OCI-LY1 (cell line): ENCODE data around the gene IVNS1ABP.

Experiments
- CTCF ChIP-seq: fragments of 200-600 bp; sonication (generic), shearing (Covaris generic); IDR thresholded peaks from 2 replicates; pipeline ENCODE4 v1.5.1; 2017; ENCODE audit warnings: mild to moderate bottlenecking, antibody characterized with exemption, low read length, moderate library complexity, mixed read lengths
- EZH2 ChIP-seq: fragments of 200-600 bp; sonication (generic), shearing (Covaris generic); IDR thresholded peaks from 2 replicates; pipeline ENCODE4 v1.8.0; 2017; ENCODE audit warnings: borderline replicate concordance, mixed run types, mild to moderate bottlenecking, antibody characterized with exemption, low read length, moderate library complexity, mixed read lengths

- no peak for TF ChIP-seq CTCF
- TF ChIP-seq EZH2, result no peak
Measured at GRCh38 chr1:185311589-185312225, 5.3 kb downstream of the IVNS1ABP start.
